ENCODE measurements around the gene HLX.

GRCh38 chr1:220833436-220833835, 45.8 kb upstream of the HLX start:
- TF ChIP-seq CTCF (conservative IDR thresholded peaks at IDR 0.05; ENCODE audit: low read depth, low read length) (no peak), EZH2 (IDR thresholded peaks at IDR 0.05; ENCODE audit: borderline replicate concordance, low read depth, low read length, poor library complexity, severe bottlenecking) (no peak)
